ENCODE results near the gene TGFA.

DNA sequence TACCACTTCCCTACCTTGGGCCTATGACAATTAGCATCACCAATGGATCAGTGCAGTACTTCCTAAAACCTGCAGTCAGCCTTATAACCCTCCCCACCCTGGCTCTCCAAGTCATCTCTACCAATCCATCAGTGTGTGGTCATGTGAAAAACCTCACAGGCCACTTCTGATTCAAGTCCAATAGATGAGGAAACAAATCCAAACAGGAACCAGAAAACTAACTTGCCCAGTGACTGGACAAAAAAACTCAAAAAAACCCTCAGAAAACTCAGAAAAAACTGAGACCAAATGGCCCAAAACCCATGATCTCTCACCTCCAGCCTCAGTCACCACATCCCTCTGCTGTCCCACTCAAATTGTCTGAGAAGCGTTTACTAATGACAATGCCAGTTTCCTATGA is 43.3 kb downstream of the TGFA start:
- TF ChIP-seq EZH2 (IDR thresholded peaks at IDR 0.05; ENCODE audit: insufficient read depth, low read length) (no peak), CTCF (IDR thresholded peaks at IDR 0.05; ENCODE audit: insufficient read depth, low read depth, low read length) (no peak)

All from astrocyte (in vitro differentiated cells and primary cell).